ENCODE results near the gene TET1. TPM values are rescaled to one million over a fixed set of nuclear protein-coding genes. Genes with fewer than 3 reads are reported as not detected.
"Not testable (repeated sequence)": the region's sequence is repeated elsewhere in the genome, so short reads cannot be mapped to it uniquely, and the experiment has no call there.

The TET1 gene
- total RNA-seq, 1 donor from 2014 or later: 67.3 TPM

GRCh38 chr10:68619595-68619994, 59.5 kb downstream of the TET1 start:
- no peak for DNase-seq (ENCODE audit: low spot score)
- H3K4me3 ChIP-seq: no peak overlapping the region
- Mint-ChIP-seq H3K27me3 (ENCODE audit: insufficient read depth, low read depth) (peaks cover under 1% of the 10 kb centered on the region), H3K27ac (no peak overlapping the region), H3K4me1 (peaks cover 3% of the 10 kb centered on the region), H3K4me3 (no peak overlapping the region), H3K9me3 (no peaks in the 10 kb centered on the region), H3K36me3 (peaks cover 21% of the 10 kb centered on the region)
- TF ChIP-seq EZH2phosphoT487 (IDR thresholded peaks at IDR 0.05) (no peak), EZH2 (IDR thresholded peaks at IDR 0.05) (no peak)
- TF ChIP-seq, protein P1, sequence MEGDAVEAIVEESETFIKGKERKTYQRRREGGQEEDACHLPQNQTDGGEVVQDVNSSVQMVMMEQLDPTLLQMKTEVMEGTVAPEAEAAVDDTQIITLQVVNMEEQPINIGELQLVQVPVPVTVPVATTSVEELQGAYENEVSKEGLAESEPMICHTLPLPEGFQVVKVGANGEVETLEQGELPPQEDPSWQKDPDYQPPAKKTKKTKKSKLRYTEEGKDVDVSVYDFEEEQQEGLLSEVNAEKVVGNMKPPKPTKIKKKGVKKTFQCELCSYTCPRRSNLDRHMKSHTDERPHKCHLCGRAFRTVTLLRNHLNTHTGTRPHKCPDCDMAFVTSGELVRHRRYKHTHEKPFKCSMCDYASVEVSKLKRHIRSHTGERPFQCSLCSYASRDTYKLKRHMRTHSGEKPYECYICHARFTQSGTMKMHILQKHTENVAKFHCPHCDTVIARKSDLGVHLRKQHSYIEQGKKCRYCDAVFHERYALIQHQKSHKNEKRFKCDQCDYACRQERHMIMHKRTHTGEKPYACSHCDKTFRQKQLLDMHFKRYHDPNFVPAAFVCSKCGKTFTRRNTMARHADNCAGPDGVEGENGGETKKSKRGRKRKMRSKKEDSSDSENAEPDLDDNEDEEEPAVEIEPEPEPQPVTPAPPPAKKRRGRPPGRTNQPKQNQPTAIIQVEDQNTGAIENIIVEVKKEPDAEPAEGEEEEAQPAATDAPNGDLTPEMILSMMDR (IDR thresholded peaks at IDR 0.05): no peak
- no peak overlapping the region for H2AFZ ChIP-seq (replicated peaks)
- H3K27me3 ChIP-seq: no peaks in the 10 kb centered on the region
- no peak overlapping the region for H3K9ac ChIP-seq
- H3K4me2 ChIP-seq: no peak overlapping the region
- no peak overlapping the region for H3K27ac ChIP-seq
- peaks cover 12% of the 10 kb centered on the region for H3F3A ChIP-seq (ENCODE audit: low read depth)
- peaks cover 6% of the 10 kb centered on the region for H3K36me3 ChIP-seq
- H3K4me1 ChIP-seq: no peaks in the 10 kb centered on the region
- peaks cover 77% of the 10 kb centered on the region for H3K79me2 ChIP-seq (ENCODE audit: low read depth)
- H4K20me1 ChIP-seq (ENCODE audit: low read depth): peaks cover 20% of the 10 kb centered on the region
- H3K9me3 ChIP-seq (ENCODE audit: low read depth): no peaks in the 10 kb centered on the region

GRCh38 chr10:68625316-68625921, 65.3 kb downstream of the TET1 start:
- H3K4me2 ChIP-seq: no peak overlapping the region
- H3K27ac ChIP-seq: peak overlapping the region; percentile 75
- H3K36me3 ChIP-seq: no peaks in the 10 kb centered on the region
- H3K9me3 Mint-ChIP-seq: no peaks in the 10 kb centered on the region
- H3K4me3 ChIP-seq: no peak overlapping the region
- DNase-seq (ENCODE audit: low spot score): no peak
- no peak overlapping the region for H3K9ac ChIP-seq
- H3K36me3 Mint-ChIP-seq: peaks cover 23% of the 10 kb centered on the region
- no peaks in the 10 kb centered on the region for H3K27me3 ChIP-seq
- peaks cover 79% of the 10 kb centered on the region for H3K79me2 ChIP-seq (ENCODE audit: low read depth)
- H3K27ac Mint-ChIP-seq: no peak overlapping the region
- H3K4me1 ChIP-seq: peaks cover 3% of the 10 kb centered on the region
- H3F3A ChIP-seq (ENCODE audit: low read depth): no peaks in the 10 kb centered on the region
- TF ChIP-seq, protein P1 (IDR thresholded peaks at IDR 0.05): no peak
- TF ChIP-seq EZH2 (IDR thresholded peaks at IDR 0.05): no peak
- no peak for TF ChIP-seq EZH2phosphoT487 (IDR thresholded peaks at IDR 0.05)
- peaks cover 23% of the 10 kb centered on the region for H4K20me1 ChIP-seq (ENCODE audit: low read depth)
- peaks cover 11% of the 10 kb centered on the region for H3K4me1 Mint-ChIP-seq
- peaks cover 2% of the 10 kb centered on the region for H3K27me3 Mint-ChIP-seq (ENCODE audit: insufficient read depth, low read depth)
- H3K9me3 ChIP-seq (ENCODE audit: low read depth): no peaks in the 10 kb centered on the region
- H3K4me3 Mint-ChIP-seq: no peak overlapping the region
- H2AFZ ChIP-seq (replicated peaks): no peak overlapping the region

GRCh38 chr10:68628576-68629127, 68.5 kb downstream of the TET1 start:
- Mint-ChIP-seq H3K4me3 (no peak overlapping the region), H3K9me3 (peaks cover 2% of the 10 kb centered on the region), H3K36me3 (peaks cover 26% of the 10 kb centered on the region), H3K27me3 (ENCODE audit: insufficient read depth, low read depth) (peaks cover 2% of the 10 kb centered on the region), H3K27ac (peak overlapping the region; percentile 38), H3K4me1 (peaks cover 7% of the 10 kb centered on the region)
- no peak overlapping the region for H3K9ac ChIP-seq
- H3K27ac ChIP-seq: no peak overlapping the region
- H3F3A ChIP-seq (ENCODE audit: low read depth): peaks cover 2% of the 10 kb centered on the region
- H4K20me1 ChIP-seq (ENCODE audit: low read depth): peaks cover 12% of the 10 kb centered on the region
- no peaks in the 10 kb centered on the region for H3K9me3 ChIP-seq (ENCODE audit: low read depth)
- DNase-seq (ENCODE audit: low spot score): no peak
- no peaks in the 10 kb centered on the region for H3K27me3 ChIP-seq
- H3K36me3 ChIP-seq: no peaks in the 10 kb centered on the region
- H3K4me1 ChIP-seq: peaks cover 3% of the 10 kb centered on the region
- no peak overlapping the region for H3K4me2 ChIP-seq
- TF ChIP-seq, protein P1 (IDR thresholded peaks at IDR 0.05): no peak
- TF ChIP-seq EZH2phosphoT487 (IDR thresholded peaks at IDR 0.05) (no peak), EZH2 (IDR thresholded peaks at IDR 0.05) (no peak)
- H3K4me3 ChIP-seq: no peak overlapping the region
- H3K79me2 ChIP-seq (ENCODE audit: low read depth): peaks cover 69% of the 10 kb centered on the region
- H2AFZ ChIP-seq (replicated peaks): no peak overlapping the region

GRCh38 chr10:68632271-68632560, 72.1 kb downstream of the TET1 start:
- peaks cover 80% of the 10 kb centered on the region for H3K79me2 ChIP-seq (ENCODE audit: low read depth)
- not testable (repeated sequence) for H3K4me1 ChIP-seq; H3K27me3 Mint-ChIP-seq (ENCODE audit: insufficient read depth, low read depth); H3K4me3 Mint-ChIP-seq; H3K27ac Mint-ChIP-seq; H2AFZ ChIP-seq (replicated peaks); H3K4me1 Mint-ChIP-seq; H3K4me2 ChIP-seq; H3K4me3 ChIP-seq; H3K9ac ChIP-seq; H3K36me3 ChIP-seq; H3K27ac ChIP-seq; H3K9me3 Mint-ChIP-seq; H3K27me3 ChIP-seq; H3F3A ChIP-seq (ENCODE audit: low read depth); DNase-seq (ENCODE audit: low spot score); H3K9me3 ChIP-seq (ENCODE audit: low read depth)
- peaks cover 27% of the 10 kb centered on the region for H3K36me3 Mint-ChIP-seq
- peaks cover 11% of the 10 kb centered on the region for H4K20me1 ChIP-seq (ENCODE audit: low read depth)
